ENCODE data around the gene TMEM91.

- TF ChIP-seq CTCF (IDR thresholded peaks at IDR 0.05; ENCODE audit: extremely low read depth in 1 of 2, insufficient read depth in 1 of 2, low read depth in 1 of 2, low read length in 2 of 2) (no peak), POLR2A (IDR thresholded peaks at IDR 0.05; ENCODE audit: low read depth, low read length) (no peak), JUN (IDR thresholded peaks at IDR 0.05; ENCODE audit: borderline replicate concordance, insufficient read depth, insufficient read length, low read depth) (no peak), EZH2 (IDR thresholded peaks at IDR 0.05; ENCODE audit: borderline replicate concordance, low read depth, low read length, severe bottlenecking) (no peak)
Observed at GRCh38 chr19:41392775-41393174, 16.4 kb downstream of the TMEM91 start.
